ENCODE measurements around the gene HDLBP.
"Not testable (repeated sequence)": the region's sequence is repeated elsewhere in the genome, so short reads cannot be mapped to it uniquely, and the experiment has no call there.

Gene HDLBP

DNA sequence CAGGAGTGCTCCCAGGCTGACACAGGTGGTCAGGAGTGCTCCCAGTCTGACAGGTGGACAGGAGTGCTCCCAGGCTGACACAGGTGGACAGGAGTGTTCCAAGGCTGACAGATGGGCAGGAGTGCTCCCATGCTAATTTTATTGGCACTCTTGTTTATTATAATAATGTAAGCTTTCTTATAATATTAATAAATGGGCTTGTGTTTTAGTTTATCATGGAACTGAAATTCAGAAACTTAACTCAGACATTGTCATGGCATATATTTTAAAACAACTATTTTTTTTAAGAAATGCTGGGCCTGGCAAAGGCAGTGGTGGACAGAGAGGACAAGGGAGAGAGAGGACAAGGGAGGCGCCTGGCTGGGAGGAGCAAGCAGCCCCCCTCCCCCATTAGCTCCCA lies 108.3 kb downstream of the HDLBP start:
- FAIRE-seq: no peak

DNA sequence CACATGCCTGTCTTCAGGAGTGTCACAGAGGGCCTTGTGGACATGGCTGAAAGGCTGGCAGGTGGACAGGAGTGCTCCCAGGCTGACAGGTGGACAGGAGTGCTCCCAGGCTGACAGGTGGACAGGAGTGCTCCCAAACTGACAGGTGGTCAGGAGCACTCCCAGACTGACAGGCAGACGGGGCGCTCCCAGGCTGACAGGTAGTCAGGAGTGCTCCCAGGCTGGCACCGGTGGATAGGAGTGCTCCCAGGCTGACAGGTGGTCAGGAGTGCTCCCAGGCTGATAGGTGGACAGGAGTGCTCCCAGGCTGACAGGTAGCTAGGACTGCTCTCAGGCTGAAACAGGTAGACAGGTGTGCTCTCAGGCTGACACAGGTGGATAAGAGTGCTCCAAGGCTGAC lies 110.4 kb downstream of the HDLBP start:
- FAIRE-seq: no peak

DNA sequence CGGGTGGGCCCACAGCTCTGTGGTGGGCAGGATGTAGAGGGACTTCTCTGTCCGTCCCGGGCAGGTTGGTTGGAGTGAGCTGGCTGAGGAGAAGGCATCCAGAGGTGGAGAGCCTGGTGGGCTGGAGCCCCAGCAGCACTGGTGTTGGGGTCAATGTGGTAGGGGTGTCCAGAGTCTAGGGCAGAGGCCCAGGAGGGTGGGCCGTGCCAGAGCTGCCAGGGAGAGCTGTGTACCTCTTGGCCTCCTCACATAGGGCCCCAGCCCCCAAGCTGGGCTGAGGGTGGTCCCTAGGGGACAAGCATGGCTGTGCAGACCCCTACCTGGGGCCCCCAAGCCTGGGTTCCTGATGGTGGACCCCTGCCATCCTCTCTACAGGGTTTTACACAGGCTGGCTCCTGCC lies 111.0 kb downstream of the HDLBP start:
- FAIRE-seq: no peak

DNA sequence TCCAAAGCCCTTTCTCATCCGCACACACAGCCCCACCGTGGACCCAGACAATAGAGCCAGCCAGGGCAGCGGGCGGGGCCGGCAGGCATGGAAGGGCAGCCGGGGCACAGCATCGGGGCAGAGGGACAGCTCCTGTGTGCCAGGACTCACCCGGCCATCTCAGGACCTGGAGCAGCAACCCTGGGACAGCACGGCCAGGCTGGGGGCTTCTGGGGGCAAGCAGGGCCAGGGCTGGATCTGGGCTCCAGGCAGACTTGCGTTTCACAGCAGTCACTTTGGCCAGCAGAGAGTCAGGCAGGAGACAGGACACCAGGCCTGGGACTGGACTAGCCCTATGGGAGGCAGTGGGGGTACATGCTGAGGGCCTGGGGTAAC lies 111.5 kb downstream of the HDLBP start:
- no peak for FAIRE-seq

- FAIRE-seq: no peak
Measured at GRCh38 chr2:241203218-241204009, 112.1 kb downstream of the HDLBP start.

- no peak for FAIRE-seq
Measured at GRCh38 chr2:241202681-241203080, 112.8 kb downstream of the HDLBP start.

DNA sequence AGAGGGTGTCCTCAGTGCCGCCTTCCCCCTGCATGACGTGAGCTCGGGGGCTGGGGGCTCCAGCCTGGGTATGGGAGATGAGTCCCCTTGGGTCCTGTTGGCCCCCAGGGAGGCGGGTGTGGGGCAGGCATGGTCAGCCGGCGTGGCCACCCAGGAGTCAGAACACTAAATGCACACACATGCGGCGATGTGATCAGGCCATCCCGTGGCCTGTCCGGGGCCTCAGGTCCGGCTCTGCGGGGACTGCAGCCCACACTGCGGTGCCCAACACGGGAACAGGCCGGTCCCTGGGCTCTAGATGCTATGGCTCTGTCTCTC lies 113.2 kb downstream of the HDLBP start:
- no peak for FAIRE-seq

- FAIRE-seq: no peak
Measured at GRCh38 chr2:241201445-241202267, 113.8 kb downstream of the HDLBP start.

DNA sequence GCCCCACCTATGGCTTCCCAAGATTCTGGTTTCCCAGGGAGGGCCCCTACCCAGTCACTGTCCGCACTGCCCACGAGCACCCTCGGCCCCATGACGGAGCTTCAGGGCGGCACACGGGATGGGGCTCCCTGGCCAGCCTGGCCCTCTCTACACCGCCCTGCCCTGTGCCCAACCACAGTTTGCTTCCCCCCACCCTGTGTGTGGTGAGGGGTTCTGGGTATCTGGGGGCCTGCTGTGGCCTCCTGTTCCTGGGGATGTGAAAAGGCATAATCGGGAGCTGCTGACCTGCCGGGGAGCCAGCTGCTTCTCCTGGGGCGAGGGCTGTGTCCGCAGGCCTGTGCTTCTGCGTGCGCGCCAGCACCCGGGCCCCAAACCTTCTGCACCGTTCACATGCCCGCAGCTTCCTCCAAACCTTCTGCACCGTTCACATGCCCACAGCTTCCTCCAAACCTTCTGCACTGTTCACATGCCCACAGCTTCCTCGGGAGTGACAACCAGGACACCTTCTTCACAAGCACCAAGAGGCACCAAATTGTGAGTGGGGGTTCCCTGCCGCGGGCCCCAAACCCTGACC lies 114.6 kb downstream of the HDLBP start:
- FAIRE-seq: no peak

GRCh38 chr2:241199897-241200821 lies 115.3 kb downstream of the HDLBP start:
- FAIRE-seq: no peak

GRCh38 chr2:241199286-241199685 lies 116.2 kb downstream of the HDLBP start:
- FAIRE-seq: no peak

DNA sequence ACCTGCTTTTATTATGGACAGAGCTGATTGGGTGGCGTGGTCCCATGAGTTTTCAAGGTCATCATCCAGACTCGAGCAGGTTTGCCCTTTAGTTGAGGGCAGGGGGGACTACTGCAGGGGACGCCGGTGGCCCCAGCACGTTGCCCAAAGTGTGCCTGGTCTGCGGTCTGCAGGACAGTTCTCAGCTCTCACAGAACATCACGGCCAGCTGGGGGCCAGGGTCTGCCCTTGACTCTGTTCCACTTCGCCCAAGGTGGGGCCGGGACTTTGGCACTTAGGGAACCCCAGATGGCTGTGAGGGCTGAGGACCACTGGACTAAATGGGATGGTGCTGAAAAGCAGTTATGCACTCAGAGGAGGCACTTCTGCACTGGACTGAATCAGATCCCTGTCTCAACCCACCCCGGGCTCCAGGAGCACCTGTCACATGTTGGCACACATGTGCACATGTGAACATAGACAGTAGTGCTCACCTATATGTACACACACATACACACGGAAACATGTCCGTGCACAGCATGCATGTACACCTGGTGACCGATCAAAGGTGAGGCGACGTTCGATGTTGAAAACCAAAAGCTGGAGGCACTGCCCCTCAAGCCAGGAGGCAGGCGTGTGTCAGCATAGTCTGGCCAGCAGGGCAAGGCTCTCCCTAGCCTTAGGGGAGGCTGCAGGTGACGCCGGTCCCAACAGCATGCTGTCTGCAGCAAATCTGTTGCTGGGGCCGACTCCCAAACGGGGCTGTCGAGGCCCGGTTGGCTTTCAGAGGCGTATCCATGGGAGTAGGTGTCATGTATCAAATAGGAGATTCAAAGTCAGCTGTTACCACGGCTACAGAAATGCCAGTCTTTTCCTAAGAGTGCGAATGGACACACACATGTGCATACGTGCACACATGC lies 116.8 kb downstream of the HDLBP start:
- no peak for FAIRE-seq

- no peak for FAIRE-seq
Measured at GRCh38 chr2:241197947-241198346, 117.5 kb downstream of the HDLBP start.

GRCh38 chr2:241197246-241197645 lies 118.2 kb downstream of the HDLBP start:
- FAIRE-seq: not testable (repeated sequence)

DNA sequence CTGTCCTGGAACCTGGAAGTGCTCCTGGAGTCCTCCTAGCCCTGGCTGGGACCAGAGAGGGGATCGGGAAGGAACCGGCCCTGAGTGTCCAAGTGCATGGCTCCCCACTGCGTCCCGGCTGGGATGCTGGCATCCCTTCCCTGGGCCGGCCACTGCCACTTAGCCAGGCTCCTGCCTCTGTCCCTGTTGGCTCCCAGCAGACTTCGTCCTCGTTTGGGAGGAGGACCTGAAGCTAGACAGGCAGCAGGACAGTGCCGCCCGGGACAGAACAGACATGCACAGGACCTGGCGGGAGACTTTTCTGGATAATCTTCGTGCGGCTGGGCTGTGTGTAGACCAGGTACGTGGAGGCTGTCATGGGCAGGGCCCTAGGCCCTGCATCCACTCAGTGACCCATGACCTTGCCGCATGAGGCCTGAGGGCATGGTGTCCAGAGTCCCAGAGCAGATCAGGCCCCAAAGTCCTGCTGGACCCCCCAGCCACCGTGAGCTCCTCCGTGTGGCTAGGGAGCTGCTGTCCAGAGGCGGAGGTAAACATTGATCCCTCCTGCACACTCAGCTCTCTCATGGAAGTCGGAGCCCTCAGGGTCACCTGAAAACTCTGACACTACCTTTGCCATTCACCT lies 119.9 kb downstream of the HDLBP start:
- no peak for FAIRE-seq

- FAIRE-seq: no peak
Measured at GRCh38 chr2:241194811-241195210, 120.7 kb downstream of the HDLBP start.

DNA sequence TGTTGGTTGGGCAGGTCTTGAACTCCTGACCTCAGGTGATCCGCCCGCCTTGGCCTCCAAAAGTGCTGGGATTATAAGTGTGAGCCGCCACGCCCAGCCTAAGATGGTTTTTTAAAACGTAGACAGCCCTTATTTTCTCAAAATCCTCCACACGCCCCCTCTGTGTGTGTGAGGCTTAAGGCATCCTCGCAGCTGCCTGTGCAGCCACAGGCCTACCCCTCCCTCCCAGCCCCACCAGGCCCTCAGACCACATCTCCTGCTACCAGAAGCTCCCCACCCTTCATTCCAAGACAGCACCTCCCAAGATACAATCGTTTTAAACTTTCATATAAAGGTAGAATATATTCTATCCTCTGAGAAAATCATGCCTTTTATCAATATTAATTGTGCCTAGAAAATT lies 122.2 kb downstream of the HDLBP start:
- no peak for FAIRE-seq

GRCh38 chr2:241191081-241191480 lies 124.4 kb downstream of the HDLBP start:
- FAIRE-seq: no peak

- FAIRE-seq: no peak
Measured at GRCh38 chr2:241190291-241190981, 125.0 kb downstream of the HDLBP start.

DNA sequence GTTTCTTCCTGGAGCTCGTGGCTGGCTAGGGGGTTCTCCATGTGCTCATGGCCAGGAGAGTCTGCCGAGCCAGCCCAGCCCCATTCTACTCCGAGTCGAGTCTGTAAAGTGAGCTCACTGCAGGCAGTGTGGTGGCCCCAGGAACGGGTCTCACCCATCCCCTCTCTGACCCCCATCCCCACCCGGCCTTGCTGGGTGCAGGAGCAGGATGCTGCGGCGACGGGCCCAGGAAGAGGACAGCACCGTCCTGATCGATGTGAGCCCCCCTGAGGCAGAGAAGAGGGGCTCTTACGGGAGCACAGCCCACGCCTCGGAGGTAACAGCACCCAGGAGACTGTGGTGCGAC lies 125.6 kb downstream of the HDLBP start:
- no peak for FAIRE-seq
